Adrenal gland (tissue), 5 donors: ENCODE results near the gene MGAT5.

ENCODE experiments used
- CTCF ChIP-seq, 6 experiments: fragments of 450-650 bp in 4 of 6; fragments of 200-600 bp in 2 of 6; sonication (generic) in 1 of 6; IDR thresholded peaks; 1 replicate in 5 of 6; 2 replicates in 1 of 6; pipeline versions ENCODE4 v1.5.1 to v1.8.0; 2016 to 2021; ENCODE audit warnings: antibody characterized with exemption in 6 of 6, mild to moderate bottlenecking in 2 of 6, moderate library complexity in 1 of 6
- POLR2A ChIP-seq, 2 donors: fragments of 450-650 bp; IDR thresholded peaks; one replicate each; pipeline ENCODE4 v1.6.1; 2017; ENCODE audit warnings: antibody characterized with exemption in 2 of 2, mild to moderate bottlenecking in 2 of 2, moderate library complexity in 1 of 2
- donor health status: DM: no; HTN: no; CAD: no.

GRCh38 chr2:134301099-134301927 lies 47.4 kb downstream of the MGAT5 start:
- no peak for TF ChIP-seq POLR2A (IDR thresholded peaks at IDR 0.05)
- no peak for TF ChIP-seq CTCF (IDR thresholded peaks at IDR 0.05)
